Thyroid gland (tissue), 4 donors: Measurements from ENCODE around the gene KRTAP10-3.

ENCODE experiments used
- POLR2A ChIP-seq, 2 donors: fragments of 450-650 bp; IDR thresholded peaks; one replicate each; pipeline ENCODE4 v1.6.1; 2017; ENCODE audit warnings: antibody characterized with exemption in 2 of 2, mild to moderate bottlenecking in 2 of 2, moderate library complexity in 1 of 2
- TF ChIP-seq, protein P1 (sequence below), 6 experiments: fragments of 200-600 bp in 3 of 6; fragments of 450-650 bp in 3 of 6; sonication (generic) in 3 of 6; IDR thresholded peaks; one replicate each; pipeline ENCODE4 v1.5.1; 2016 to 2019; ENCODE audit warnings: antibody characterized with exemption in 6 of 6, mild to moderate bottlenecking in 2 of 6, inconsistent platforms in 1 of 6, moderate library complexity in 1 of 6

DNA sequence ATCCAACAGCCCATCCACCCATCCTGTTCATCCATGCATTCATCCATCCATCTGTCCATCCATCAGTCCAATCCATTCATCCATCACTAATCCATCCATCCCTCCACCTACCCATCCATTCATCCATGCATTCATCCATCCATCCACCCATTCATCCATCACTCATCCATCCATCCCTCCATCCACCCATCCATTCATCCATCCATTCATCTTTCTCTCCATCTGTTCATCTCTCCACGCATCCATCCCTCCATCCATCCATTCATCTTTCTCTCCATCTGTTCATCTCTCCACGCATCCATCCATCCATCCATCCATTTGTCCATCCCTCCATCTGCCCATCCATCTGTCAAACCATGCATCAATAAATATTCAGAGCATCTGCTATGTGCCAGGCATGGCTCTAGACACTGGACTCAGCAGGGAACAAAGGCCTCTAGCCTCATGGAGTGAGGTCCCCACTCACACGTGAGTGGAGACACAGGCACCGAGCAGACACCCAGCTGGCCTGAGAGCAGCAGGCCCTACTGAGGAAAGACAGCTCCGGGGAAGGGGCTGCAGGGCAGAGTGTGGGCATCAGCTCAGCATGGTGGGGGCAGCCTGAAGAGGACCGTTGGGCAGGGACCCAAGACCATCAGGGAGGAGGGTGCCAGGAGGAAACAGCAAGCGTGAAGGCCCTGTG lies 28.2 kb downstream of the KRTAP10-3 start:
- TF ChIP-seq, protein P1, sequence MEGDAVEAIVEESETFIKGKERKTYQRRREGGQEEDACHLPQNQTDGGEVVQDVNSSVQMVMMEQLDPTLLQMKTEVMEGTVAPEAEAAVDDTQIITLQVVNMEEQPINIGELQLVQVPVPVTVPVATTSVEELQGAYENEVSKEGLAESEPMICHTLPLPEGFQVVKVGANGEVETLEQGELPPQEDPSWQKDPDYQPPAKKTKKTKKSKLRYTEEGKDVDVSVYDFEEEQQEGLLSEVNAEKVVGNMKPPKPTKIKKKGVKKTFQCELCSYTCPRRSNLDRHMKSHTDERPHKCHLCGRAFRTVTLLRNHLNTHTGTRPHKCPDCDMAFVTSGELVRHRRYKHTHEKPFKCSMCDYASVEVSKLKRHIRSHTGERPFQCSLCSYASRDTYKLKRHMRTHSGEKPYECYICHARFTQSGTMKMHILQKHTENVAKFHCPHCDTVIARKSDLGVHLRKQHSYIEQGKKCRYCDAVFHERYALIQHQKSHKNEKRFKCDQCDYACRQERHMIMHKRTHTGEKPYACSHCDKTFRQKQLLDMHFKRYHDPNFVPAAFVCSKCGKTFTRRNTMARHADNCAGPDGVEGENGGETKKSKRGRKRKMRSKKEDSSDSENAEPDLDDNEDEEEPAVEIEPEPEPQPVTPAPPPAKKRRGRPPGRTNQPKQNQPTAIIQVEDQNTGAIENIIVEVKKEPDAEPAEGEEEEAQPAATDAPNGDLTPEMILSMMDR (IDR thresholded peaks at IDR 0.05) = no peak
- no peak for TF ChIP-seq POLR2A (IDR thresholded peaks at IDR 0.05)
